ENCODE measurements around the gene SPAG9.

SPAG9 gene

DNA sequence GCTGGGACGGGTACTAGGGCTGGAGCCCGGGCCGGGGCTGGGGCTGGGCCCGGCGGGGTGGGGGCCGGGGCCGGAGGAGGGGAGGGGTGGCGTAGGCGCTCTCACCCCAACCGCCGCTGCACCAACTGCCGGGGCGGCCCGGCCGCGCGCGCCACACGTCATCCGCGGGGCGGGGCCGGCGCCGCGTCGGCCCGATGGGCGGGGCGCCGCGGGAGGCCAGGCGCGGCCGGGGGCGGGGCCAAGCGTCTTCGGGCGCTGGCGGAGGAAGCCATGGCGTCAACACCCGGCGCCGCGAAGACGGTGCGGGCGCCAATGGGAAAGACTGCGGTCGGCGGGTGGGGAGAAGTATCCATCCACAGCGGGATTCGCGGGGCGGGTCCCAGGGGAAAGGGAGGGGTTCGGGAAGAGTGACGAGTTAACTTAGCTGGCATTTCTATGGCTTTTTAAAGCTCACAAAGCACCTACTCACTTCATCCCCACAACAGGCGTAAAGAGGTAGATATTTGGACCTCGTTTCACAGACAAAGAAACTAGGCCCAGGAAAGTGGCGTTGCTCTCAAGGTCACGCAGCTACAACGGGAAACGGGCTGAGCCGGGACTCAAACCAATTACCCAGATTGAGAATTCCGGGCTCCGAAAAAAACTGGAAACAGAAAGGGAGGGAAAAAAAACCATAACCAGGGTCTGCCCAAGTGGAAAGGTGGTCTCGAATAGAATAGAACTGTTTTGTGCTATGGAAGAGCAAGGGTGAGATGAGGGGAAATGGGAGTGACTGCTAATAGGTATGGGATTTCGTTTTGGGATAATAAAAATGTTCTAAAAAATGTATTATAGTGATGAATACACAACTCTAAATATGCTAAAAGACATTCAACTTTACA lies at the start of gene SPAG9:
SPAG9 (minus strand) TSS at position 130 of the 881 bp plus-strand sequence. CDS start 212 bp downstream, outside the sequence.
- H3K4me1 ChIP-seq (ENCODE audit: insufficient read depth, low read length): peaks cover 30% of the 10 kb centered on the region
- peak within 1 kb of the TSS; percentile 100 for H2AFZ ChIP-seq (ENCODE audit: low read depth, low read length)
- H3K9me3 ChIP-seq (ENCODE audit: insufficient read depth, low read length, severe bottlenecking): no peaks in the 10 kb centered on the region
- H3K4me3 ChIP-seq (ENCODE audit: low read depth in 1 of 2, low read length in 2 of 2): peak within 1 kb of the TSS; percentile 90 to 100
- peaks cover 50% of the 10 kb centered on the region for H3K79me2 ChIP-seq (ENCODE audit: insufficient read depth, low read length)
- TF ChIP-seq EZH2 (IDR thresholded peaks at IDR 0.05; ENCODE audit: borderline replicate concordance, low read depth, low read length, severe bottlenecking) (no peak), CTCF (IDR thresholded peaks at IDR 0.05; ENCODE audit: borderline replicate concordance, extremely low read depth, low read length, poor library complexity, severe bottlenecking) (no peak)
- H3K27me3 ChIP-seq (ENCODE audit: insufficient read depth, low read length, poor library complexity): no peaks in the 10 kb centered on the region
- H3K4me2 ChIP-seq (ENCODE audit: insufficient read depth, low read length): peak within 1 kb of the TSS; percentile 92
- peak; percentile 79 for ATAC-seq (ENCODE audit: insufficient read depth, low read depth)
- peaks cover 31% of the 10 kb centered on the region for H4K20me1 ChIP-seq (ENCODE audit: insufficient read depth, low read length)
- DNase-seq: peak; percentile 93
- H3K36me3 ChIP-seq (ENCODE audit: insufficient read depth, low read length): peaks cover 12% of the 10 kb centered on the region
- peak within 1 kb of the TSS; percentile 96 for H3K27ac ChIP-seq (ENCODE audit: low read length)
- H3K9ac ChIP-seq (ENCODE audit: low read depth, low read length): peak within 1 kb of the TSS; percentile 86

DNA sequence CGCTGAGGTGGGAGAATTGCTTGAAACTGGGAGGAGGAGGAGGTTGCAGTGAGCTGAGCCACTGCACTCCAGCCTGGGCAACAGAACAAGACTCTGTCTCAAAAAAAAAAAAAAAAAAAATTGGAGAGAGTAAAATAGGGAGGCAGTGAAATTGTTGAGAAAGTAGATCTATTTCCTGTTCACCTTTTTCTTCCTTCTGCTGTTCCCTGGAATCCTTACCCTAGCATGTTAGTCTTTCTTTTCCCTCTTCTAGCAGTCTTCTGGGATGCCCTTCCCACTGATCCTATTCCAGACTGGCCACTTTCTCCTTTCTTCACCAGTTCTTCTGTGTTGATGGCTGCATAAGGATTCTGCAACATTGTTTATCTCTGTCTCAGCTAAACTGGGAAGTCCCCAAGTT lies 48.7 kb upstream of the SPAG9 start:
- no peak overlapping the region; the same call in 1 of the 2 replicates for H3K9ac ChIP-seq (ENCODE audit: low read depth, low read length)
- no peak overlapping the region for H3K27ac ChIP-seq (ENCODE audit: low read length)

DNA sequence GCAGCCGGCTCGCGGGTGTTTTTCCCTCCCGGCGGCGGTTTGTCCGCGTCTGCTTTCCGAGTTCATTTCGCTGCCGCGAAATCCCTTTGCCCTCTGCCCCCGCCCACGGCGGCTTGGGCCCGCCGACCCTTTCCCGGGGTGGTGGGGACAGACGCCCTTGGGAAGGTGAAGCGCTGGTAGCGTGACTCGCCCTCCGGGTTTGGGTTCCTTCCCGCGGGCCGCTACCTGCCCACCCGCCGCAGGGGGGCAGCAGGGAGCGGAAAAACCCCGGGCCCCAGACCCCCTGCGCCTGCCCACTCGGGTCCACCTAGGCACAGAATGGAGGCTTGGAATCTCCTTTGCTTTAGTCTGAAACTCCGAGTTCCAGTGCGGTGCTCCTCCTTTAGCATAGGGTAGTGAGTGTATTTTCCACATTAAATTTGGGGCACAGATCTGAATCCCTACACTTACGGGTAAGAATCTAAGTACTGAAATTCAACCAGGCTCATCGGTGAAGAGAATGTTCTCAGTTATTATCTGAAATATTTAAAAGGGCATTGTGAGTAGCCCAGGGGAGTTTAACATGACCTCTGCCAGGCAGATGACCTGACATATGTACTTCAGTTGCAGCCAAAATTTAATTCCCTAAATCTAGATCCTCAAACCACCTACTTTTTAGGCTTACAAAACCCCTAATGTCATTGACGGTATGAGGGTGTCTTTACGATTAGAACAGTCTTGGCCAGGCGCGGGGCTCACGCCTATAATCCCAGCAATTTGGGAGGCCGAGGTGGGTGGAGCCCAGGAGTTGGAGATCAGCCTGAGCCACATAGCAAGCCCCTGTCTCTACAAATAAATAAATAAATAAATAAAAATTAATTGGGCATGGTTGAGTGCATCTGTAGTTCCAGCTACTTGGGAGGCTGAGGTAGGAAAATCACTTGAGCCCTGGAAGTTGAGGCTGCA lies 46.6 kb upstream of the SPAG9 start:
- Histone ChIP-seq H3K27me3 (ENCODE audit: insufficient read depth, low read length, poor library complexity) (no peaks in the 10 kb centered on the region), H3K9me3 (ENCODE audit: insufficient read depth, low read length, severe bottlenecking) (no peaks in the 10 kb centered on the region), H3K79me2 (ENCODE audit: insufficient read depth, low read length) (peaks cover 33% of the 10 kb centered on the region), H3K27ac (ENCODE audit: low read length) (peak overlapping the region; percentile 87), H3K4me3 (ENCODE audit: low read depth in 1 of 2, low read length in 2 of 2) (peak overlapping the region; percentile 82 to 96), H3K36me3 (ENCODE audit: insufficient read depth, low read length) (peaks cover 53% of the 10 kb centered on the region), H3K4me1 (ENCODE audit: insufficient read depth, low read length) (peaks cover 30% of the 10 kb centered on the region), H3K9ac (ENCODE audit: low read depth, low read length) (peak overlapping the region; percentile 96), H4K20me1 (ENCODE audit: insufficient read depth, low read length) (peaks cover 24% of the 10 kb centered on the region; the same call in 1 of the 2 replicates), H2AFZ (ENCODE audit: low read depth, low read length) (peak overlapping the region; percentile 97), H3K4me2 (ENCODE audit: insufficient read depth, low read length) (peak overlapping the region; percentile 89)
- ATAC-seq (ENCODE audit: insufficient read depth, low read depth): peak; percentile 70
- peak; percentile 81 for TF ChIP-seq CTCF (IDR thresholded peaks at IDR 0.05; ENCODE audit: borderline replicate concordance, extremely low read depth, low read length, poor library complexity, severe bottlenecking)
- no peak for TF ChIP-seq EZH2 (IDR thresholded peaks at IDR 0.05; ENCODE audit: borderline replicate concordance, low read depth, low read length, severe bottlenecking)
- DNase-seq: peak; percentile 72

More for the DNA sequence above, 48.7 kb upstream of the SPAG9 start:
- H3K27me3 ChIP-seq (ENCODE audit: insufficient read depth, low read length, poor library complexity): no peaks in the 10 kb centered on the region
- H3K36me3 ChIP-seq (ENCODE audit: insufficient read depth, low read length): peaks cover 56% of the 10 kb centered on the region
- H3K9me3 ChIP-seq (ENCODE audit: insufficient read depth, low read length, severe bottlenecking): no peaks in the 10 kb centered on the region
- no peak for DNase-seq
- no peak overlapping the region for H3K4me2 ChIP-seq (ENCODE audit: insufficient read depth, low read length)
- H2AFZ ChIP-seq (ENCODE audit: low read depth, low read length): no peak overlapping the region
- no peak for ATAC-seq (ENCODE audit: insufficient read depth, low read depth)
- TF ChIP-seq EZH2 (IDR thresholded peaks at IDR 0.05; ENCODE audit: borderline replicate concordance, low read depth, low read length, severe bottlenecking) (no peak), CTCF (IDR thresholded peaks at IDR 0.05; ENCODE audit: borderline replicate concordance, extremely low read depth, low read length, poor library complexity, severe bottlenecking) (no peak)
- no peak overlapping the region for H3K4me3 ChIP-seq (ENCODE audit: low read depth in 1 of 2, low read length in 2 of 2)
- peaks cover 29% of the 10 kb centered on the region; the same call in 1 of the 2 replicates for H4K20me1 ChIP-seq (ENCODE audit: insufficient read depth, low read length)
- H3K79me2 ChIP-seq (ENCODE audit: insufficient read depth, low read length): peaks cover 33% of the 10 kb centered on the region
- peaks cover 30% of the 10 kb centered on the region for H3K4me1 ChIP-seq (ENCODE audit: insufficient read depth, low read length)

Data from DND-41 (cell line).